SU-DHL-6 (cell line): ENCODE results near the gene NDUFS2.

Experiments
- H2AFZ ChIP-seq: fragments of 200-600 bp; sonication (generic); 2 replicates; pipeline ENCODE4 v1.6.1; 2014; ENCODE audit warnings: low read depth, mild to moderate bottlenecking, moderate library complexity, mixed read lengths, antibody characterized with exemption, low read length; ENCODE audit not compliant: severe bottlenecking
- H3F3A ChIP-seq: fragments of 200-600 bp; shearing (Covaris generic); 2 replicates; pipeline ENCODE4 v1.6.0; 2016; ENCODE audit warnings: antibody characterized with exemption, mild to moderate bottlenecking; ENCODE audit not compliant: insufficient read depth
- H3K27ac ChIP-seq: fragments of 200-600 bp; sonication (generic); 2 replicates; pipeline ENCODE4 v1.5.1; 2016; ENCODE audit warnings: low read depth, mild to moderate bottlenecking, low read length, moderate library complexity, mixed read lengths
- H3K27me3 ChIP-seq: fragments of 200-600 bp; sonication (generic), shearing (Covaris generic); 2 replicates; pipeline ENCODE4 v1.6.0; 2014; ENCODE audit warnings: mild to moderate bottlenecking, low read length
- H3K36me3 ChIP-seq: fragments of 200-600 bp; sonication (generic); 2 replicates; pipeline ENCODE4 v1.6.1; 2014; ENCODE audit warnings: mild to moderate bottlenecking, low read length, mixed read lengths
- H3K4me2 ChIP-seq: fragments of 300-600, 200-600 bp; shearing (Covaris generic), sonication (generic); 2 replicates; pipeline ENCODE4 v1.6.0; 2014; ENCODE audit warnings: low read length, low read depth, mild to moderate bottlenecking; ENCODE audit not compliant: poor library complexity, severe bottlenecking
- H3K4me3 ChIP-seq: fragments of 200-600 bp; sonication (generic); 2 replicates; pipeline ENCODE4 v1.5.1; 2014; ENCODE audit warnings: antibody characterized with exemption, low read length, mild to moderate bottlenecking, mixed read lengths; ENCODE audit not compliant: insufficient read depth, poor library complexity, severe bottlenecking
- H3K79me2 ChIP-seq: fragments of 200-600 bp; sonication (generic); 2 replicates; pipeline ENCODE4 v1.6.1; 2014; ENCODE audit warnings: mild to moderate bottlenecking, low read length, moderate library complexity; ENCODE audit not compliant: insufficient read depth
- H3K9ac ChIP-seq: fragments of 200-600 bp; sonication (generic); 2 replicates; pipeline ENCODE4 v1.7.0; 2014; ENCODE audit warnings: mild to moderate bottlenecking, low read length
- H3K9me2 ChIP-seq: fragments of 200-600 bp; sonication (generic); replicated peaks from 2 replicates; pipeline ENCODE4 v1.6.1; 2014; ENCODE audit warnings: low read length; ENCODE audit not compliant: insufficient read depth
- H3K9me3 ChIP-seq: fragments of 200-600 bp; sonication (generic); 2 replicates; pipeline ENCODE4 v1.6.1; 2014; ENCODE audit warnings: low read length, mixed read lengths; ENCODE audit not compliant: insufficient read depth
- H4K20me1 ChIP-seq: fragments of 200-600 bp; sonication (generic); 2 replicates; pipeline ENCODE4 v1.6.1; 2014; ENCODE audit warnings: low read depth, mild to moderate bottlenecking, antibody characterized with exemption, low read length, moderate library complexity, mixed read lengths
- CTCF ChIP-seq: fragments of 200-600 bp; sonication (generic); IDR thresholded peaks from one replicate; pipeline ENCODE4 v1.5.1; 2017; ENCODE audit warnings: antibody characterized with exemption, mild to moderate bottlenecking, low read length, moderate library complexity; ENCODE audit not compliant: insufficient read depth, poor library complexity, severe bottlenecking
- EZH2phosphoT487 ChIP-seq: fragments of 200-600 bp; sonication (generic), shearing (Covaris generic); conservative IDR thresholded peaks from 2 replicates; pipeline ENCODE4 v1.6.1; 2018; ENCODE audit warnings: mild to moderate bottlenecking, antibody characterized with exemption, low read length, moderate library complexity, mixed read lengths

The NDUFS2 gene

DNA sequence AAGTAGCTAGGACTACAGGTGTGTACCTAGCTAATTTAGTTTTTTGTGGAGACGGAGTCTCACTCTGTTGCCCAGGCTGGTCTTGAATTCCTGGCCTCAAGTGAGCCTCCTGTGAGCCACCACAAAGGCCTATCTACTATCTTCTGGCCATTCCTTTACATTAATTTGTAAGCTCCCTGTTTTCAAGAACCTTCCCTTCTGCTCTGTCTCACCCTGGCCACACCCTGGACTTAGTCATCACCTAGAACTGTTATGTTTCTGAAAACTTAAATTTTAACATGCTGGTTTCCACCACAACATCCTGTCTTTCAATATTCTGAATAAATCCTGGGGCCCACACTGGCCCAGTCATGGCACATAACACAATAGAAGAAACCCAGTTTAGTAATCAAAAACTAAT lies 20.0 kb upstream of the NDUFS2 start:
- Histone ChIP-seq H4K20me1 (no peaks in the 10 kb centered on the region), H3K9ac (no peak overlapping the region), H3K27ac (no peak overlapping the region), H3K9me3 (no peaks in the 10 kb centered on the region), H3K9me2 (no peaks in the 10 kb centered on the region), H2AFZ (no peak overlapping the region), H3K4me2 (no peak overlapping the region), H3K4me3 (no peak overlapping the region), H3F3A (peaks cover 13% of the 10 kb centered on the region), H3K79me2 (no peaks in the 10 kb centered on the region), H3K27me3 (no peaks in the 10 kb centered on the region), H3K36me3 (no peaks in the 10 kb centered on the region)
- TF ChIP-seq EZH2phosphoT487 (no peak), CTCF (no peak)

GRCh38 chr1:161185282-161185682 lies 16.9 kb upstream of the NDUFS2 start:
- Histone ChIP-seq H3K27ac (peak overlapping the region; percentile 46), H3K79me2 (no peaks in the 10 kb centered on the region), H3K36me3 (no peaks in the 10 kb centered on the region), H3F3A (peaks cover 4% of the 10 kb centered on the region; the same call in 1 of the 2 replicates), H3K4me2 (peak overlapping the region; percentile 46), H3K9me3 (no peaks in the 10 kb centered on the region), H4K20me1 (no peaks in the 10 kb centered on the region), H3K9ac (no peak overlapping the region), H3K4me3 (no peak overlapping the region), H2AFZ (peak overlapping the region; percentile 66), H3K9me2 (no peaks in the 10 kb centered on the region), H3K27me3 (no peaks in the 10 kb centered on the region)
- TF ChIP-seq EZH2phosphoT487: no peak
- no peak for TF ChIP-seq CTCF

DNA sequence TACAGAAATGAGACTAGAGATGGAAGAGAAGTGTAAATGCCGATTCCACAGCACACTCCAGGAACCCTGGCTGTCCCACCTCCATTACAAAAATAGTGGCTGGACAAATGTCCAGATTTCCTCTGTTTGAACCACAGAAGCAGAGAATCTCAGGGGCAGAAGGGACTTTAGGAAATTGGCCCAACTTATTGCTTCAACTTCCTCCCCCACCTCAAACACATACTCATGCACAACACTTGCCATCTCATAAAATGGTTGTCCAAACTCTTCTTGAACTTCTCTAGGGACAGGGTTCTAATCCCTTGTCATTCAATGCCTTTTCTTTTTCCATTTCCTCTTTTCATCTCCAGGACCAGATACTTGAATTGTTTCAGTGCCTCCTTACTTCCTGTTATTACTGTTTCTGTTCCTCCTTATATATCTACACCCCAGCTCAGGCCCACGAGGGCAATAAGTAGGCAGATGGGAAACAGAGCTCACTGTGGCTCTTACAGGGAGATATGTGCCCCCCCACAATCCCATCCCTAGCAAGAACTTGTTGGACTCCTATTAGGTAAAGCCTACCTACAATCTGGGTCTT lies 16.3 kb upstream of the NDUFS2 start:
- H3K27ac ChIP-seq: peak overlapping the region; percentile 46
- peaks cover 4% of the 10 kb centered on the region; the same call in 1 of the 2 replicates for H3F3A ChIP-seq
- no peaks in the 10 kb centered on the region for H3K79me2 ChIP-seq
- TF ChIP-seq CTCF (no peak), EZH2phosphoT487 (no peak)
- H3K9ac ChIP-seq: no peak overlapping the region
- no peaks in the 10 kb centered on the region for H4K20me1 ChIP-seq
- H3K9me2 ChIP-seq: no peaks in the 10 kb centered on the region
- peak overlapping the region; percentile 9 for H3K4me3 ChIP-seq
- no peaks in the 10 kb centered on the region for H3K9me3 ChIP-seq
- H3K27me3 ChIP-seq: no peaks in the 10 kb centered on the region
- peak overlapping the region; percentile 66 for H2AFZ ChIP-seq
- H3K4me2 ChIP-seq: peak overlapping the region; percentile 46
- H3K36me3 ChIP-seq: no peaks in the 10 kb centered on the region
